ENCODE data around the gene SPAG9. TPM values are rescaled to one million over a fixed set of nuclear protein-coding genes. Genes with fewer than 3 reads are reported as not detected.

Gene SPAG9
- total RNA-seq, 1 donor from 2014 or later: 56.8 TPM

GRCh38 chr17:51045621-51046020 lies 75.0 kb downstream of the SPAG9 start:
- intact Hi-C loops (cut with micrococcal nuclease): no loop called here

GRCh38 chr17:51044976-51045375 lies 75.7 kb downstream of the SPAG9 start:
- intact Hi-C loops (cut with micrococcal nuclease): no loop called here

- intact Hi-C loops (cut with micrococcal nuclease): no loop called here
Observed at GRCh38 chr17:51036084-51036483, 84.6 kb downstream of the SPAG9 start.

GRCh38 chr17:51035431-51035830 lies 85.2 kb downstream of the SPAG9 start:
- intact Hi-C loops (cut with micrococcal nuclease): no loop called here

GRCh38 chr17:51034800-51035199 lies 85.9 kb downstream of the SPAG9 start:
- intact Hi-C loops (cut with micrococcal nuclease): no loop called here

GRCh38 chr17:51032850-51033249 lies 87.8 kb downstream of the SPAG9 start:
- intact Hi-C loops (cut with micrococcal nuclease): no loop called here

- intact Hi-C loops (cut with micrococcal nuclease): loop anchor here (1.0 to 2.0 kb wide), 4 partner anchors 27 to 123 kb away; partner anchors contain the start of genes NME1 and SPAG9
Observed at GRCh38 chr17:51029568-51030463, 90.9 kb downstream of the SPAG9 start.

GRCh38 chr17:51029142-51029541 lies 91.5 kb downstream of the SPAG9 start:
- intact Hi-C loops (cut with micrococcal nuclease): no loop called here

GRCh38 chr17:51028176-51028863 lies 92.3 kb downstream of the SPAG9 start:
- intact Hi-C loops (cut with micrococcal nuclease): no loop called here

GRCh38 chr17:51018541-51018940 lies 102.1 kb downstream of the SPAG9 start:
- intact Hi-C loops (cut with micrococcal nuclease): no loop called here

GRCh38 chr17:51017270-51017669 lies 103.4 kb downstream of the SPAG9 start:
- intact Hi-C loops (cut with micrococcal nuclease): no loop called here

GRCh38 chr17:51016099-51016498 lies 104.6 kb downstream of the SPAG9 start:
- intact Hi-C loops (cut with micrococcal nuclease): no loop called here

- intact Hi-C loops (cut with micrococcal nuclease): no loop called here
Observed at GRCh38 chr17:51015145-51015558, 105.5 kb downstream of the SPAG9 start.

- intact Hi-C loops (cut with micrococcal nuclease): no loop called here
Observed at GRCh38 chr17:51014129-51014528, 106.5 kb downstream of the SPAG9 start.

- intact Hi-C loops (cut with micrococcal nuclease): no loop called here
Observed at GRCh38 chr17:51013322-51013721, 107.3 kb downstream of the SPAG9 start.

GRCh38 chr17:51012538-51012937 lies 108.1 kb downstream of the SPAG9 start:
- intact Hi-C loops (cut with micrococcal nuclease): no loop called here

- intact Hi-C loops (cut with micrococcal nuclease): no loop called here
Observed at GRCh38 chr17:51010173-51010675, 110.4 kb downstream of the SPAG9 start.

GRCh38 chr17:51006601-51007000 lies 114.1 kb downstream of the SPAG9 start:
- intact Hi-C loops (cut with micrococcal nuclease): loop anchor here (10.0 kb wide), 1 partner anchor 318 kb away; no protein-coding TSS in a partner anchor

GRCh38 chr17:51005768-51006167 lies 114.9 kb downstream of the SPAG9 start:
- intact Hi-C loops (cut with micrococcal nuclease): loop anchor here (10.0 kb wide), 1 partner anchor 319 kb away; no protein-coding TSS in a partner anchor

GRCh38 chr17:51004249-51004648 lies 116.4 kb downstream of the SPAG9 start:
- intact Hi-C loops (cut with micrococcal nuclease): loop anchor here (10.0 kb wide), 1 partner anchor 321 kb away; no protein-coding TSS in a partner anchor

- intact Hi-C loops (cut with micrococcal nuclease): loop anchor here (1.0 to 10.0 kb wide), 7 partner anchors 30 to 324 kb away; partner anchors contain the start of genes MBTD1, NME1, NME2 and UTP18
Observed at GRCh38 chr17:51000835-51001638, 119.6 kb downstream of the SPAG9 start.

All from T-helper 1 cell treated with Interleukin-12 subunit alpha and Interleukin-12 subunit beta and Interleukin-4 antibody, amounts not matched to agents 30 ng/mL and 1 ng/mL, for 36 hours (primary cell).